HEK293T (cell line): ENCODE results near the gene TMEM106A.

Experiments
- ARNT ChIP-seq: fragments of 450-650 bp; IDR thresholded peaks from 2 replicates; pipeline ENCODE4 v1.6.1; 2017; ENCODE audit warnings: mild to moderate bottlenecking
- FOXA1 ChIP-seq: fragments of 450-650 bp; IDR thresholded peaks from 2 replicates; pipeline ENCODE4 v1.6.1; 2016; ENCODE audit warnings: mild to moderate bottlenecking
- FOXK2 ChIP-seq: fragments of 450-650 bp; IDR thresholded peaks from 2 replicates; pipeline ENCODE4 v1.6.1; 2016; ENCODE audit warnings: mild to moderate bottlenecking
- L3MBTL2 ChIP-seq: fragments of 450-650 bp; conservative IDR thresholded peaks from 2 replicates; pipeline ENCODE4 v1.6.1; 2016; ENCODE audit warnings: mild to moderate bottlenecking
- NFRKB ChIP-seq: fragments of 450-650 bp; IDR thresholded peaks from 2 replicates; pipeline ENCODE4 v1.6.1; 2016; ENCODE audit warnings: mild to moderate bottlenecking, moderate library complexity

- TF ChIP-seq ARNT (no peak), FOXK2 (no peak), L3MBTL2 (no peak), FOXA1 (no peak), NFRKB (no peak)
Observed at GRCh38 chr17:43220511-43221125, 8.9 kb downstream of the TMEM106A start.
